RWPE1 (cell line): ENCODE measurements around the gene CCDC126.
"Not testable (repeated sequence)": the region's sequence is repeated elsewhere in the genome, so short reads cannot be mapped to it uniquely, and the experiment has no call there.

Experiments used
- CTCF ChIA-PET: fragments of 350-600 bp; sonication (Branson Sonifier 250); formaldehyde crosslinking; extraction: SDS; loops from one replicate; lab custom pipeline; 2021; lab: Yijun Ruan, JAX
- POLR2A ChIA-PET: fragments of 400-600 bp; formaldehyde crosslinking; extraction: SDS; loops from one replicate; lab custom pipeline; 2020; ENCODE audit warnings: antibody characterized with exemption; ENCODE audit not compliant: low non-redundant PET; lab: Yijun Ruan, JAX
- DNase-seq: peaks from one replicate; pipeline ENCODE4 v3.0.0; 2012; ENCODE audit warnings: low spot score
- H3K27ac ChIP-seq: fragments of 450-650 bp; 2 replicates; pipeline ENCODE4 v1.5.1; 2017
- TF ChIP-seq, protein P1 (sequence below): fragments of 450-650 bp; conservative IDR thresholded peaks from 2 replicates; pipeline ENCODE4 v1.5.1; 2017; ENCODE audit warnings: low read depth, mild to moderate bottlenecking

The CCDC126 gene

DNA sequence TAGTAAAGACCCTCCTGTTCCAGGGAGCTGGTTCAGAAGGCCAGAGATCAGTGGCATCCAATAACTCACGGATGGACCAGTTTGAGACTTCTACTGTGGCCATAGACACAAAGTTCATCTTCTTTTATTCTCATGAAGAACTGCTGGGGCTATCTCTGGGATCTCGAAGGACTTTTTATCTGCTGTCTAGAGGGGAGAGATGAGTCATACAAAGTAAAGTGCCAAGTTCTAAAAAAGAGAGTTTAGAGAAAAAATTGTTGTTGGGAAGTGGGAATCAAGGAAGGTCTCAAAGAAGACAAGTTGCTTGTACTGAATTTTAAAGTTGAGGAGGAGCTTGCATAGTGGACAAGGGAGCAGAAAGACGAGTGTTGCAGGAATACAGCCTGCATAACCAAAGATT, 74.9 kb downstream of the CCDC126 start:
- no peak overlapping the region for H3K27ac ChIP-seq
- TF ChIP-seq, protein P1, sequence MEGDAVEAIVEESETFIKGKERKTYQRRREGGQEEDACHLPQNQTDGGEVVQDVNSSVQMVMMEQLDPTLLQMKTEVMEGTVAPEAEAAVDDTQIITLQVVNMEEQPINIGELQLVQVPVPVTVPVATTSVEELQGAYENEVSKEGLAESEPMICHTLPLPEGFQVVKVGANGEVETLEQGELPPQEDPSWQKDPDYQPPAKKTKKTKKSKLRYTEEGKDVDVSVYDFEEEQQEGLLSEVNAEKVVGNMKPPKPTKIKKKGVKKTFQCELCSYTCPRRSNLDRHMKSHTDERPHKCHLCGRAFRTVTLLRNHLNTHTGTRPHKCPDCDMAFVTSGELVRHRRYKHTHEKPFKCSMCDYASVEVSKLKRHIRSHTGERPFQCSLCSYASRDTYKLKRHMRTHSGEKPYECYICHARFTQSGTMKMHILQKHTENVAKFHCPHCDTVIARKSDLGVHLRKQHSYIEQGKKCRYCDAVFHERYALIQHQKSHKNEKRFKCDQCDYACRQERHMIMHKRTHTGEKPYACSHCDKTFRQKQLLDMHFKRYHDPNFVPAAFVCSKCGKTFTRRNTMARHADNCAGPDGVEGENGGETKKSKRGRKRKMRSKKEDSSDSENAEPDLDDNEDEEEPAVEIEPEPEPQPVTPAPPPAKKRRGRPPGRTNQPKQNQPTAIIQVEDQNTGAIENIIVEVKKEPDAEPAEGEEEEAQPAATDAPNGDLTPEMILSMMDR = no peak
- no peak for DNase-seq
- POLR2A ChIA-PET = no interaction called here
- CTCF ChIA-PET = no interaction called here

DNA sequence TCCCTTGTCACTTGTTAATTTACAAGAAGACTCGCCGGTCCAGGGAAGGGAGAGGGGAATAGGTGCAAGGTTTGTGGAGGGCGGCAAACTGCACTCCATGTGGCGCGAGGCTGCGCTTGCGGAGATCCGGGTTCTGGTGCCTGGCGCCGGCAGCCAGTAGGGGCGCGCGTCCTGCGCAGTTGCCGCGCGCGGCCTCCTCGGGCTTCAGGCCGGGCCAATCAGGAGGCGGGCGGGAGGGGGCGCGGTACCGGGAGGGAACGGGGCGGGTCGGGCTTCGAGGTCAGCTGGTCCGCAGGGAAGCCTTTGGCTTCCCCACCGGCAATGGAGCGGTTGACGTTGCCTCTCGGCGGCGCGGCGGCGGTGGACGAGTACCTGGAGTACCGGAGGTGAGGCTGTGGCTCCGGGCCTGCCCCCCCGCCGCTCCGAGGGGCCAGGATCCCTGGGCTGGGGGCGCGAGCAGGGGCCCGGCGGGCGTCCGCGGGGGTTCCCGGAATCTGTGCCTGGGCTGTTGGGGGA, 82.8 kb downstream of the CCDC126 start, which contains the start of gene FAM221A:
Gene FAM221A, plus strand, starts transcription at position 302 of the 516 bp plus-strand sequence. Its CDS starts 20 bp downstream, at position 322.
- H3K27ac ChIP-seq = no peak within 1 kb of the TSS
- TF ChIP-seq, protein P1 = peak; percentile 91
- ChIA-PET POLR2A (interaction anchor here (0.7 kb wide), 1 partner anchor 424 kb away, joined by 3 read pairs; no protein-coding TSS in a partner anchor), CTCF (interaction anchor here (0.7 to 1.3 kb wide), 7 partner anchors 14 to 937 kb away, joined by 3 to 5 read pairs (median 3); no protein-coding TSS in a partner anchor)
- peak; percentile 79 for DNase-seq

- POLR2A ChIA-PET = interaction anchor here (0.7 kb wide), 1 partner anchor 425 kb away, joined by 3 read pairs; no protein-coding TSS in a partner anchor
- DNase-seq = peak; percentile 41
- CTCF ChIA-PET = interaction anchor here (0.6 to 1.3 kb wide), 10 partner anchors 13 to 114 kb away, joined by 3 to 5 read pairs (median 3); no protein-coding TSS in a partner anchor
- TF ChIP-seq, protein P1 = no peak
- H3K27ac ChIP-seq = no peak overlapping the region
Observed at GRCh38 chr7:23680414-23681405, 83.5 kb downstream of the CCDC126 start.

DNA sequence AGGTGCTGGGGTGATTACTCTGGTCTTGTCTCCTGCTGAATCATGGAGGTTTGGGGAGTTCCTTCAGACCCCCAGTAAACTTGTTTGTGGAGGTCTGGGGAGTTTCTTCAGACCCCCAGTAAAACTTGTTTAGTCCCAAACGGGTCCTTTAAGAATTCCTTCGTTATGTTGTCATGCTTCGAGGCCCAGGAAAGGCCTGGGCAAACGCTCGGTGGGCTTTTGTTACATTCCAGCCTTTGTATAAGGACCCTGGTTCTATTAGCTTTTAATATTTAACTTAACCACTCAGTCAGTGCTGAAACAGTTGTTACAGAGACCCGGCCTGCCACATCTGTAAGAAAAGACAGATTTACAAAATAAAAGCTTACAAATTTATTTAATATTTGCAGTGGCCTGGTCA, 86.9 kb downstream of the CCDC126 start:
- POLR2A ChIA-PET, H3K27ac ChIP-seq, DNase-seq: not testable (repeated sequence)
- CTCF ChIA-PET = interaction anchor here (1.2 to 1.7 kb wide), 2 partner anchors 10 to 12 kb away, joined by 3 to 6 read pairs; no protein-coding TSS in a partner anchor

GRCh38 chr7:23685731-23686130, 88.5 kb downstream of the CCDC126 start:
- POLR2A ChIA-PET = no interaction called here
- no peak for DNase-seq
- CTCF ChIA-PET = interaction anchor here (0.5 to 1.7 kb wide), 3 partner anchors 8 to 252 kb away, joined by 3 to 6 read pairs (median 6); no protein-coding TSS in a partner anchor
- TF ChIP-seq, protein P1 = no peak
- no peak overlapping the region for H3K27ac ChIP-seq

- ChIA-PET CTCF (interaction anchor here (0.7 kb wide), 1 partner anchor 37 kb away, joined by 4 read pairs; no protein-coding TSS in a partner anchor), POLR2A (no interaction called here)
- H3K27ac ChIP-seq = no peak overlapping the region
- DNase-seq = no peak
- TF ChIP-seq, protein P1 = no peak
Observed at GRCh38 chr7:23687011-23687410, 89.8 kb downstream of the CCDC126 start.
